IPS DF 6.9 (cell line): ENCODE measurements around the gene NEXN.

Experiments used
- DNase-seq: peaks from one replicate; pipeline ENCODE4 v3.0.0-alpha.2; 2013; ENCODE audit warnings: low read depth, low spot score
- H3K27ac ChIP-seq: one replicate; pipeline ENCODE4 v1.5.1; 2013; ENCODE audit warnings: low read length, control low read depth
- H3K27me3 ChIP-seq: 2 replicates; pipeline ENCODE4 v1.6.1; 2013; ENCODE audit warnings: mild to moderate bottlenecking, low read length; ENCODE audit not compliant: control insufficient read depth, insufficient read depth
- H3K36me3 ChIP-seq: 2 replicates; pipeline ENCODE4 v1.6.1; 2013; ENCODE audit warnings: low read length; ENCODE audit not compliant: control insufficient read depth, insufficient read depth
- H3K4me1 ChIP-seq: 2 replicates; pipeline ENCODE4 v1.6.1; 2013; ENCODE audit warnings: low read length; ENCODE audit not compliant: control insufficient read depth, insufficient read depth
- H3K4me3 ChIP-seq: 2 replicates; pipeline ENCODE4 v1.5.1; 2013; ENCODE audit warnings: mild to moderate bottlenecking, low read length
- H3K9me3 ChIP-seq: 2 replicates; pipeline ENCODE4 v1.6.1; 2013; ENCODE audit warnings: low read length, inconsistent platforms; ENCODE audit not compliant: control insufficient read depth, insufficient read depth
- WGBS: extraction: QIAGEN DNeasy Blood & Tissue Kit; methylation state at CpG from one replicate; pipeline ENCODE4 v1.1.7; 2013; ENCODE audit warnings: mixed read lengths, missing lambda C conversion rate; ENCODE audit not compliant: insufficient read length, insufficient coverage; 5-methylcytosine and 5-hydroxymethylcytosine counted together

Gene NEXN

DNA sequence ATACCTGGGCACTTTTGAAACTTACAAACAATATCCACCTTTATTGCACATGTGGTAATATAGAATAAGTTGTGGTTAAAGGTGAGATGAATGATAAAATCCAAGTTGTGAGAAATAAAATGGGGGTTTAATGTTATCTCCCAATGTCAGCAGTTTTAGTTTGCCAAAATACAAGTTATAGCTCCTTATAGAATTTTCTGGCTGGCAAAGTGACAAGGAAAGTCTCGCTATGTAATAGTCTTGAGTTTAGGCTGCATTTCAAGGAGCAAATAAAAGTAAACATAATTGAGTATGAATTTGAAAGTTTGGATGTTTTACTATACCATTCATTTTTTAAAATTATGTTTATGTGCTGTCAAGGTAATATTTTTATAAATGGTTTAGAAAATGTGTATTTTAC, 15.0 kb upstream of the NEXN start:
- no peak for DNase-seq
- H3K4me3 ChIP-seq = no peak overlapping the region
- H3K9me3 ChIP-seq = no peaks in the 10 kb centered on the region
- WGBS = no CpG with 5 or more reads among the region's 1 CpG
- no peak overlapping the region for H3K27ac ChIP-seq
- H3K36me3 ChIP-seq = no peaks in the 10 kb centered on the region
- H3K4me1 ChIP-seq = no peaks in the 10 kb centered on the region
- no peaks in the 10 kb centered on the region for H3K27me3 ChIP-seq

DNA sequence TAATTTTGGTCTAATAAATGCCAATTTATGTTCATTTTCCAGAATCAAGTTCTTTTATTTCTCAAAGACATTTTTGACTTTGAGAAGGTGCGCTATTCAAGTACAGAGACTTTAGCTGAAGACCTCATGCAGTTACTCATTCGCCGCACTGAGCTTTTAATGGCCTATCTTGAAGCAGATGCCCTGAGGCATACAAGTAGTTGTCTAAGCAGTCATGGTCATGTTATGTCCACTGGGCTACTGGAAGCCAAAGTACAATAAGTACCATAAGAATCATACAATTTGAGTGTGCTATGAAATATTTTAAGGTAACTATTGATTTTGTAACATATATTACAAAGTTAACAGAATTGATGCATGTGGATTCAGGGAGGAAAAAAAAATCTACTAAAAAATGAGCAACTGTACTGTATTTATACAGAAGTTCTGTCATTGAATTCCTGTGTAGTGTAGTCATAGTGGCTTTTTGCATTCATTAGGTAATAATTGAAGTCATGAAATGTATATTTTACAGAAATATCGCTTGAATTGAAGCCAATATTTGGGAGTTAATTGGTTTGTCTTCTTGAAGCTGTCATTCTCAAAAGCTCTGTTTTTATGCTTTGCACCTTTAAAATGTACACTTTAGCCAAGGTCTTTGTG, 13.5 kb upstream of the NEXN start:
- Histone ChIP-seq H3K4me3 (no peak overlapping the region), H3K4me1 (no peaks in the 10 kb centered on the region), H3K27me3 (no peaks in the 10 kb centered on the region), H3K36me3 (no peaks in the 10 kb centered on the region), H3K9me3 (no peaks in the 10 kb centered on the region), H3K27ac (no peak overlapping the region)
- no peak for DNase-seq
- no CpG with 5 or more reads among the region's 4 CpGs for WGBS

- H3K9me3 ChIP-seq = no peaks in the 10 kb centered on the region
- H3K27ac ChIP-seq = no peak overlapping the region
- H3K4me1 ChIP-seq = no peaks in the 10 kb centered on the region
- DNase-seq = no peak
- H3K27me3 ChIP-seq = no peaks in the 10 kb centered on the region
- H3K4me3 ChIP-seq = no peak overlapping the region
- WGBS = 100% methylated on average over 2 of the region's 4 CpGs
- H3K36me3 ChIP-seq = no peaks in the 10 kb centered on the region
These were observed 11.5 kb upstream of the NEXN start for GRCh38 chr1:77876884-77877283.

DNA sequence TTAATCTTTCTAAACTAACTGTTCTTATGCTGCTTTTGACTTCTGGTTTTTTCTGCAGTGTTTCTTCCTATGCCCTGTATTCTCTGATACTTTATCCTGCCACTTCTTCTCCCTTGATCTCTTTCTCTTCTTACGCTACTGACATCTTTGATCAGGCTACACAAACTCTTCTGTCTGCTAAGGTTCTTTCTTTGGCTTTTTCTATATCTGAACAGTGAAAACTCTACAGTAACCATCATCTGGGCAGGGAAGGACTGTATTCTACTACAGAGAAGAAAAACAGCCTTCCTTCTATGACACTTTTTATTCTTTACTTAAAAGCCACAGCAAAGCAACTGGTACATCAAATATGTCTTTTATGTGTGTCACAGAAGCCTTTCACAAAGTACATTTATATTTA, 7.4 kb upstream of the NEXN start:
- no peaks in the 10 kb centered on the region for H3K27me3 ChIP-seq
- H3K27ac ChIP-seq = no peak overlapping the region
- no peak overlapping the region for H3K4me3 ChIP-seq
- no peaks in the 10 kb centered on the region for H3K36me3 ChIP-seq
- no peaks in the 10 kb centered on the region for H3K4me1 ChIP-seq
- no CpG with 5 or more reads among the region's 1 CpG for WGBS
- no peaks in the 10 kb centered on the region for H3K9me3 ChIP-seq
- no peak for DNase-seq

DNA sequence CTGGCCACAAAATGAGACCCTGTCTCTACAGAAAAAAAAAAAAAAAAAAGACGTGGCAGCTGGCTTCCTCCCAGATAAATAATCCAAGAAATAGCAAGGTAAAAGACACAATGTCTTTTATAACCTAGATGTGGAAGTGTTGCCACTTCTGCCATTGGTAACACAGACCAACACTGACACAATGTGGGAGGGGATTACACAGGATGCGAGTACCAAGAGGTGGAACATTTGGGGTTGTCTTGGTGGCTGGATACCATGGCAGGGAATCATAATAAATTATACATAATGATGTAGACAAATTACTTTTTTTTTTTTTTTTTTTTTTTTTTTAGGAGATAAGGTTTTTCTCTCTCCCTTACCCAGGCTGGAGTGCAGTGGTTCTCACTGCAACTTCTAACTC, 6.0 kb upstream of the NEXN start:
- no peak for DNase-seq
- H3K4me3 ChIP-seq = no peak overlapping the region
- no peaks in the 10 kb centered on the region for H3K9me3 ChIP-seq
- WGBS = no CpG with 5 or more reads among the region's 2 CpGs
- no peaks in the 10 kb centered on the region for H3K36me3 ChIP-seq
- no peak overlapping the region for H3K27ac ChIP-seq
- H3K4me1 ChIP-seq = no peaks in the 10 kb centered on the region
- no peaks in the 10 kb centered on the region for H3K27me3 ChIP-seq

- H3K27ac ChIP-seq = no peak overlapping the region
- no peaks in the 10 kb centered on the region for H3K4me1 ChIP-seq
- no peaks in the 10 kb centered on the region for H3K27me3 ChIP-seq
- no CpG with 5 or more reads among the region's 46 CpGs for WGBS
- no peaks in the 10 kb centered on the region for H3K9me3 ChIP-seq
- peak; percentile 16 for DNase-seq
- H3K36me3 ChIP-seq = no peaks in the 10 kb centered on the region
- H3K4me3 ChIP-seq = peak overlapping the region; percentile 70
These were observed 588 bp downstream of the NEXN start for GRCh38 chr1:77888781-77889642.

GRCh38 chr1:77889671-77890070, 1.2 kb downstream of the NEXN start:
- WGBS = no CpG with 5 or more reads among the region's 7 CpGs
- H3K27ac ChIP-seq = no peak overlapping the region
- H3K27me3 ChIP-seq = no peaks in the 10 kb centered on the region
- H3K36me3 ChIP-seq = no peaks in the 10 kb centered on the region
- H3K9me3 ChIP-seq = no peaks in the 10 kb centered on the region
- H3K4me1 ChIP-seq = no peaks in the 10 kb centered on the region
- no peak for DNase-seq
- H3K4me3 ChIP-seq = no peak overlapping the region; the same call in 1 of the 2 replicates

DNA sequence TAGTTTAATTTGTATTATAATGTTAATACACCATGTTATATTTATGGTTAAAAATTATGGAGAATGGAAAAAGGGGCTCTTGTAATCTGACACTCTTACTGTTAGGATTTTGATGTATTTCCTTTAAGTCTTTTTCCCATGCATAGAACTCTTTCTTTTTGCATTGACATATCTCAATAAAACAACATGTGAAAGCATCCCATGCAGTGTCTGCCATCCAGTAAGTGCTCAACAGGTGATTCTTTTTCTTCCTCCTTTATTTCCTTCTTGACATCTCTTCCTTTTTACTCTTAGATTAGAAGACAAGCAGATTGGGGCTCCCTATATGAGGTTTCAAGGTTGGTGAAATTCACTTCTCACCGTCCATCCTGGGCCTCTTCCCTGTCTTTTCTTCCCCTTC, 2.8 kb downstream of the NEXN start:
- Histone ChIP-seq H3K4me3 (no peak overlapping the region), H3K4me1 (no peaks in the 10 kb centered on the region), H3K36me3 (no peaks in the 10 kb centered on the region), H3K27me3 (no peaks in the 10 kb centered on the region), H3K27ac (no peak overlapping the region), H3K9me3 (no peaks in the 10 kb centered on the region)
- no CpG with 5 or more reads among the region's 1 CpG for WGBS
- no peak for DNase-seq

- Histone ChIP-seq H3K4me3 (no peak overlapping the region), H3K4me1 (no peaks in the 10 kb centered on the region), H3K9me3 (no peaks in the 10 kb centered on the region), H3K36me3 (no peaks in the 10 kb centered on the region), H3K27me3 (no peaks in the 10 kb centered on the region), H3K27ac (no peak overlapping the region)
- DNase-seq = no peak
- no CpG with 5 or more reads among the region's 4 CpGs for WGBS
These were observed 11.4 kb downstream of the NEXN start for GRCh38 chr1:77899647-77900320.

DNA sequence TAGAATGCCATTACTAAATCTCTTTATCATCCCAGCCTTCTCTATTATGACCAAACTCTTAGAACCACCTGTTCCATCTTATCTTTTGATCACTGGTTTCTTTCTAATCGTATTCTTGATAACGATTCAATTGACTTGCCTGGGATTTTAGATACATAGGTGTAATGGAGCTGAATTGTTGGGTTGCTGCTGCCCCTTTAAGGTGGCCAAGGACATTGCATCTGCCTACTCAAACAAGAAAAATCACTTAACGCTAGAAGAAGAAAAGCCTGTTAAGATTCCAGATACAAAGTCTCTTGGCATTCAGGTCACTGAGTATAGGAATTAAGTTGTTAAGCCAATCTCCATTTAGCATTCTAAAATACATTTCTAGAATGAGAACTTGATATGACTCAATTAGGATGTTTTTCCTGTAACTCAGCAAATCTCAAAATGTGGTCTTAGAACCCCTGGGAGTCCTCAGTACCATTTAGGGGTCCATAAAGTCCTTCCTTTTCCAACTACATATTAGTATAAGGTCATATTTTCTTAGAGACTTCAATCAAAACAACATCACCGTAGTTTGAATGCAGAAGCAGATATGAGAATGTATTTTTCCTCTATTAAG, 12.4 kb downstream of the NEXN start:
- WGBS = no CpG with 5 or more reads among the region's 4 CpGs
- Histone ChIP-seq H3K4me1 (no peaks in the 10 kb centered on the region), H3K27ac (no peak overlapping the region), H3K9me3 (no peaks in the 10 kb centered on the region), H3K36me3 (no peaks in the 10 kb centered on the region), H3K4me3 (no peak overlapping the region), H3K27me3 (no peaks in the 10 kb centered on the region)
- DNase-seq = peak; percentile 11
